ENCODE measurements around the gene NR2E1. TPM values are rescaled to one million over a fixed set of nuclear protein-coding genes. Genes with fewer than 3 reads are reported as not detected.

NR2E1 gene
- total and polyA plus RNA-seq, 9 donors: 0.02 TPM; not detected in 8

DNA sequence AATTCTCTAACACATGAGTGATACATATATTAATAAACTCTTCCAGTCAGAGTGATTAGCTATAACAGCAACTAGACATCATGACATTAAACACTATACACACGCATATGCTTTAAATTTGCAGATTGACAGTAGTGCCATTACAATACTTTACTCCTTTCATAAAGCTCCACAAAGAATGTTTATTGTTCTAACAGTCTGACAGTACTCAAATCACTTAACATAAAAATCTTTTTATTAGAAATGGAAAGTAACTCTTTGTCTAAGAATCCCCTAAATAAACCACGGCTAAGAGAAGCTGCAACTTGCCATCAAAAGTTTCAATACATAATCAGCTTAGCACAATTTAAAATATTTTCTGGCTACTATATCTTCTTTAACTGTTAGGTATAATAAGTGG, 71.0 kb downstream of the NR2E1 start:
- Histone ChIP-seq H3K27ac (no peak overlapping the region), H3K36me3 (no peaks in the 10 kb centered on the region), H3K27me3 (no peaks in the 10 kb centered on the region), H3K4me1 (ENCODE audit: insufficient read depth) (no peaks in the 10 kb centered on the region), H3K9me3 (no peaks in the 10 kb centered on the region), H3K4me3 (no peak overlapping the region)
- 48 to 50% (median 48%) methylated on average over 2 of the region's 2 CpGs for WGBS, 3 donors
- TF ChIP-seq, protein P1, sequence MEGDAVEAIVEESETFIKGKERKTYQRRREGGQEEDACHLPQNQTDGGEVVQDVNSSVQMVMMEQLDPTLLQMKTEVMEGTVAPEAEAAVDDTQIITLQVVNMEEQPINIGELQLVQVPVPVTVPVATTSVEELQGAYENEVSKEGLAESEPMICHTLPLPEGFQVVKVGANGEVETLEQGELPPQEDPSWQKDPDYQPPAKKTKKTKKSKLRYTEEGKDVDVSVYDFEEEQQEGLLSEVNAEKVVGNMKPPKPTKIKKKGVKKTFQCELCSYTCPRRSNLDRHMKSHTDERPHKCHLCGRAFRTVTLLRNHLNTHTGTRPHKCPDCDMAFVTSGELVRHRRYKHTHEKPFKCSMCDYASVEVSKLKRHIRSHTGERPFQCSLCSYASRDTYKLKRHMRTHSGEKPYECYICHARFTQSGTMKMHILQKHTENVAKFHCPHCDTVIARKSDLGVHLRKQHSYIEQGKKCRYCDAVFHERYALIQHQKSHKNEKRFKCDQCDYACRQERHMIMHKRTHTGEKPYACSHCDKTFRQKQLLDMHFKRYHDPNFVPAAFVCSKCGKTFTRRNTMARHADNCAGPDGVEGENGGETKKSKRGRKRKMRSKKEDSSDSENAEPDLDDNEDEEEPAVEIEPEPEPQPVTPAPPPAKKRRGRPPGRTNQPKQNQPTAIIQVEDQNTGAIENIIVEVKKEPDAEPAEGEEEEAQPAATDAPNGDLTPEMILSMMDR (IDR thresholded peaks at IDR 0.05): no peak
- TF ChIP-seq EP300 (IDR thresholded peaks at IDR 0.05): no peak
- no peak for TF ChIP-seq POLR2A (IDR thresholded peaks at IDR 0.05)
- no peak for DNase-seq
- intact Hi-C loops (cut with DNase I): no loop called here

DNA sequence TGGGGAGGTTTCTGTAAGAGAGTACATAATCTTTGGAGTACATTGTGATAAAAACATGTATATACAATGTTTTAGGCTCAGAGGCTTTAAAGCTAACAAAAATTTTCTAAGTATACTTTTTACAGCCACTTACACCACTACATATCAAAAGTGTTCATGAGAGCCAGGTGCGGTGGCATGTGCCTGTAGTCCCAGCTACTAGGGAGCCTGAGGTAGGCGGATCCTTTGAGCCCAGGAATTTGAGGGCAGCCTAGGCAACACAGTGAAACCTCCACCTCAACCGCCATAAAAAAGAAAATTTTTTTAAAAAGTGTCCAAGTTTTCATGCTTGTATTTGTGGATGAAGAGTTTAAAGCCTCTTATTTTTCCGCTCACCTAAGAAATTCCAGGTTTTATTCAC, 72.5 kb downstream of the NR2E1 start:
- 97 to 99% (median 99%) methylated on average over 4 of the region's 4 CpGs for WGBS, 3 donors
- Histone ChIP-seq H3K9me3 (no peaks in the 10 kb centered on the region), H3K27me3 (no peaks in the 10 kb centered on the region), H3K4me1 (ENCODE audit: insufficient read depth) (no peaks in the 10 kb centered on the region), H3K4me3 (no peak overlapping the region), H3K27ac (no peak overlapping the region), H3K36me3 (no peaks in the 10 kb centered on the region)
- TF ChIP-seq EP300 (IDR thresholded peaks at IDR 0.05): no peak
- TF ChIP-seq, protein P1 (IDR thresholded peaks at IDR 0.05): no peak
- TF ChIP-seq POLR2A (IDR thresholded peaks at IDR 0.05): no peak
- intact Hi-C loops (cut with DNase I): no loop called here
- no peak for DNase-seq

Other genes with a start within 250 kb of the NR2E1 start
- gene SEC63, start 207.8 kb upstream of the NR2E1 start, total RNA-seq: 100 to 1,000 TPM in 5 of 7 donors, 10 to 100 TPM in 2; 33.8 to 198 (median 144) TPM
- 10 to 100 TPM; 45.2 to 88.2 TPM for gene SEC63, start 207.8 kb upstream of the NR2E1 start, polyA plus RNA-seq
- 10 to 100 TPM; 17.1 to 55.5 (median 35.2) TPM for gene OSTM1, start 91.3 kb upstream of the NR2E1 start, total RNA-seq
- gene OSTM1, start 91.3 kb upstream of the NR2E1 start, polyA plus RNA-seq: 10 to 100 TPM; 10.9 to 26.1 TPM
- gene SNX3, start 95.0 kb downstream of the NR2E1 start, total RNA-seq: 100 to 1,000 TPM; 140 to 207 (median 166) TPM
- 100 to 1,000 TPM; 210 to 437 TPM for gene SNX3, start 95.0 kb downstream of the NR2E1 start, polyA plus RNA-seq
- gene AFG1L, start 129.0 kb downstream of the NR2E1 start, total RNA-seq: 1 to 10 TPM; 5.2 to 7.6 (median 5.9) TPM
- 1 to 10 TPM; 1.2 to 3.4 TPM for gene AFG1L, start 129.0 kb downstream of the NR2E1 start, polyA plus RNA-seq